Astrocyte (in vitro differentiated cells and primary cell): Measurements from ENCODE around the gene HMG20B. TPM values are rescaled to one million over a fixed set of nuclear protein-coding genes. Genes with fewer than 3 reads are reported as not detected.

Experiments used
- DNase-seq: peaks from one replicate; pipeline ENCODE4 v3.0.0-alpha.2; 2010; ENCODE audit warnings: low read depth
- FAIRE-seq: peaks from 2 replicates; lab custom pipeline; 2011; peaks lifted over from hg19 to GRCh38; lab: Jason Lieb, UNC
- H2AFZ ChIP-seq: 2 replicates; pipeline ENCODE4 v1.6.0; 2012; ENCODE audit warnings: low read depth, low read length, inconsistent platforms
- H3K27ac ChIP-seq: 2 replicates; pipeline ENCODE4 v1.5.1; 2011; ENCODE audit warnings: low read depth, low read length, inconsistent platforms
- H3K27me3 ChIP-seq: 2 replicates; pipeline ENCODE4 v1.6.0; 2011; ENCODE audit warnings: low read length, inconsistent platforms; ENCODE audit not compliant: insufficient read depth
- H3K36me3 ChIP-seq: 2 replicates; pipeline ENCODE4 v1.5.1; 2011; ENCODE audit warnings: low read length, inconsistent platforms; ENCODE audit not compliant: insufficient read depth
- H3K4me1 ChIP-seq: 2 replicates; pipeline ENCODE4 v1.5.1; 2011; ENCODE audit warnings: low read length, inconsistent platforms; ENCODE audit not compliant: insufficient read depth
- H3K4me2 ChIP-seq: 2 replicates; pipeline ENCODE4 v1.6.0; 2012; ENCODE audit warnings: low read length, inconsistent platforms
- H3K4me3 ChIP-seq: 2 replicates; pipeline ENCODE4 v1.5.1; 2011; ENCODE audit warnings: low read depth, mild to moderate bottlenecking, low read length, inconsistent platforms; ENCODE audit not compliant: insufficient read depth
- H3K79me2 ChIP-seq: 2 replicates; pipeline ENCODE4 v1.6.0; 2012; ENCODE audit warnings: mild to moderate bottlenecking, low read length, inconsistent platforms; ENCODE audit not compliant: insufficient read depth
- H3K9ac ChIP-seq: 2 replicates; pipeline ENCODE4 v1.6.0; 2012; ENCODE audit warnings: mild to moderate bottlenecking, low read length, inconsistent platforms
- H3K9me3 ChIP-seq: 2 replicates; pipeline ENCODE4 v1.5.1; 2012; ENCODE audit warnings: low read depth, mild to moderate bottlenecking, low read length, inconsistent platforms; ENCODE audit not compliant: insufficient read depth
- H4K20me1 ChIP-seq: 2 replicates; pipeline ENCODE4 v1.6.0; 2012; ENCODE audit warnings: low read length, inconsistent platforms; ENCODE audit not compliant: insufficient read depth
- H3K27ac Mint-ChIP-seq: one replicate; pipeline ENCODE4 v1.8.0; 2021; ENCODE audit warnings: mild to moderate bottlenecking, mixed read lengths; ENCODE audit not compliant: unreplicated experiment
- H3K27me3 Mint-ChIP-seq: one replicate; pipeline ENCODE4 v1.8.0; 2021; ENCODE audit warnings: low read depth, mixed read lengths; ENCODE audit not compliant: unreplicated experiment
- H3K36me3 Mint-ChIP-seq: one replicate; pipeline ENCODE4 v1.8.0; 2021; ENCODE audit warnings: low read depth, mixed read lengths; ENCODE audit not compliant: unreplicated experiment
- H3K4me1 Mint-ChIP-seq: one replicate; pipeline ENCODE4 v1.8.0; 2021; ENCODE audit warnings: low read depth, mixed read lengths; ENCODE audit not compliant: unreplicated experiment
- H3K4me3 Mint-ChIP-seq: one replicate; pipeline ENCODE4 v1.8.0; 2021; ENCODE audit warnings: mild to moderate bottlenecking, moderate library complexity, mixed read lengths; ENCODE audit not compliant: unreplicated experiment
- H3K9me3 Mint-ChIP-seq: one replicate; pipeline ENCODE4 v1.8.0; 2021; ENCODE audit warnings: mild to moderate bottlenecking, mixed read lengths; ENCODE audit not compliant: unreplicated experiment
- EZH2 ChIP-seq: IDR thresholded peaks from 2 replicates; pipeline ENCODE4 v1.6.1; 2012; ENCODE audit warnings: mild to moderate bottlenecking, low read length, inconsistent platforms; ENCODE audit not compliant: insufficient read depth
- total RNA-seq: library from RNA; stranded (reverse); gene quantifications from 2 replicates; pipeline ENCODE4 v1.2.1, GENCODE V29; 2021
- TF ChIP-seq, protein P1 (sequence below): IDR thresholded peaks from 2 replicates; pipeline ENCODE4 v1.5.1; 2011; ENCODE audit warnings: low read depth, mild to moderate bottlenecking, inconsistent platforms, low read length, moderate library complexity; ENCODE audit not compliant: insufficient read depth

The HMG20B gene
- total RNA-seq, 1 donor from 2014 or later, result 55.9 TPM

DNA sequence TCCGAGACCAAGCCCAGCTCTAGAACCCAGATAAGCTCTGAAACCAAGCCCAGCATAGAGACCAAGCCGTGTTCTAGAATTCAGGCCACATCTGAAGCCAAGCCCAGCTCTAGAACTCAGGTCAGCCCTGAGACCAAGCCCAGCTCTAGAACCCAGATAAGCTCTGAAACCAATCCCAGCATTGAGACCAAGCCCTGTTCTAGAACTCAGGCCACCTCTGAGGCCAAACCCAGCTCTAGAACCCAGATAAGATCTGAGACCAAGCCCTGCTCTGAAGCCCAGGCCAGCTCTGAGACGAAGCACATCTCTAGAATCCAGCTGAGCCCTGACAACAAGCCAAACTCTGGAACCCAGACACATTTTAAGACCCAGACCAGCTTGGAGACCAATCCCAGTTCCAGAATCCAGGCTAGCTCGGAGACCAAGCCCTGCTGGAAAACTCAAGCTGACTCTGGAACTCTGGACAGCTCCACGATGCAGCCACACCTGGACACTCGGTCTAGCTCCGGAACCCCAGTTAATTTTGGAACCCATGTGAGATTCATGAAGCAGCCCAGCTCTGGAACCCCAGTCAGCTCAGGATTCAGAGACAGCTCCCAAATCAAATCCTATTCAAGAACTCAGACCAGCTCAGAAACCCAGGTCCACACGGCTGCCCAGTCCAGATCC, 18.4 kb downstream of the HMG20B start:
- Mint-ChIP-seq H3K27ac (no peak overlapping the region), H3K9me3 (no peaks in the 10 kb centered on the region)

DNA sequence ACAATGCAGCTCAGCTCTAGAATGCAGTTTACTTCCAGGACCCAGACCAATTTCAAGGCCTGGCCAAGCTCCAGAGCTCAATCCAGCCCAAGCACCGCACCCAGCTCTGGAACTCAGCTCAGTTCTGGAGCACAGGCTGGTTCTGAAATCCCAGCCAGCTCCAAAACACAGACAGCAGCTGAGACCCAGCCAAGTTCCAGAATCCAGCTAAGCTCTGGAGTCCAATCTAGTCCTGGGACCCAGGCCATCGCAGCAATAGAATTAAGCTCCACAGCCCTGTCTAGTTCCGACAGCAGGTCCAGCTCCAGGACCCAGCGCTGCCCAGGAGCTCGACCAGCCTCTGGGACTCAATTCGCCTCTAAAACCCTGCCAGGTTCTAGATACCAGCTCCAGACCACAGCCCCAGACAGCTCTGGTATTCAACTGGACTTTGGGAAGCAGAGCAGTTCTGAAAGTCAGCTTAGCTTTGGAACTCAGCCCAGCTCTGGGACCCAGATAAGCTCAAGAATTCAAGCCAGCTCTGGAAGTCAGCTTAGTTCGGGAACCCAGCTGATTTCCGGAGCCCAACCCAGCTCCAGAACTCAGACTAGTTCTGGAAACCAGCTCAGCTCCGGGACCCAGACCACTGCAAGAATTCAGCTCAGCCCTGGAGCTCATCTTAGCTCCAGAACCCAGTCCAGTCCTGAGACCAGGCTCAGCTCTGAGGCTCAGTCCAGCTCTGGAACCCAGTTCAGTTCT, 19.3 kb downstream of the HMG20B start:
- Histone ChIP-seq H3K9ac (no peak overlapping the region), H3K27me3 (no peaks in the 10 kb centered on the region), H3K4me3 (no peak overlapping the region), H3K4me1 (no peaks in the 10 kb centered on the region), H3K27ac (no peak overlapping the region), H3K4me2 (no peak overlapping the region), H2AFZ (no peak overlapping the region), H3K36me3 (no peaks in the 10 kb centered on the region), H3K79me2 (no peaks in the 10 kb centered on the region), H3K9me3 (no peaks in the 10 kb centered on the region), H4K20me1 (no peaks in the 10 kb centered on the region)
- H3K4me1 Mint-ChIP-seq, result no peaks in the 10 kb centered on the region
- no peak for FAIRE-seq
- H3K36me3 Mint-ChIP-seq, result peaks cover 3% of the 10 kb centered on the region
- TF ChIP-seq EZH2, result no peak
- TF ChIP-seq, protein P1, sequence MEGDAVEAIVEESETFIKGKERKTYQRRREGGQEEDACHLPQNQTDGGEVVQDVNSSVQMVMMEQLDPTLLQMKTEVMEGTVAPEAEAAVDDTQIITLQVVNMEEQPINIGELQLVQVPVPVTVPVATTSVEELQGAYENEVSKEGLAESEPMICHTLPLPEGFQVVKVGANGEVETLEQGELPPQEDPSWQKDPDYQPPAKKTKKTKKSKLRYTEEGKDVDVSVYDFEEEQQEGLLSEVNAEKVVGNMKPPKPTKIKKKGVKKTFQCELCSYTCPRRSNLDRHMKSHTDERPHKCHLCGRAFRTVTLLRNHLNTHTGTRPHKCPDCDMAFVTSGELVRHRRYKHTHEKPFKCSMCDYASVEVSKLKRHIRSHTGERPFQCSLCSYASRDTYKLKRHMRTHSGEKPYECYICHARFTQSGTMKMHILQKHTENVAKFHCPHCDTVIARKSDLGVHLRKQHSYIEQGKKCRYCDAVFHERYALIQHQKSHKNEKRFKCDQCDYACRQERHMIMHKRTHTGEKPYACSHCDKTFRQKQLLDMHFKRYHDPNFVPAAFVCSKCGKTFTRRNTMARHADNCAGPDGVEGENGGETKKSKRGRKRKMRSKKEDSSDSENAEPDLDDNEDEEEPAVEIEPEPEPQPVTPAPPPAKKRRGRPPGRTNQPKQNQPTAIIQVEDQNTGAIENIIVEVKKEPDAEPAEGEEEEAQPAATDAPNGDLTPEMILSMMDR, result no peak
- H3K9me3 Mint-ChIP-seq, result no peaks in the 10 kb centered on the region
- peak overlapping the region; percentile 50 for H3K4me3 Mint-ChIP-seq
- H3K27ac Mint-ChIP-seq, result no peak overlapping the region
- H3K27me3 Mint-ChIP-seq, result peaks cover 36% of the 10 kb centered on the region
- no peak for DNase-seq

More for the DNA sequence above, 18.4 kb downstream of the HMG20B start:
- Mint-ChIP-seq H3K36me3 (peaks cover 3% of the 10 kb centered on the region), H3K4me1 (no peaks in the 10 kb centered on the region), H3K4me3 (no peak overlapping the region), H3K27me3 (peaks cover 38% of the 10 kb centered on the region)
- no peaks in the 10 kb centered on the region for H3K9me3 ChIP-seq
- FAIRE-seq (no peak), DNase-seq (no peak)
- no peaks in the 10 kb centered on the region for H3K36me3 ChIP-seq
- peaks cover 3% of the 10 kb centered on the region for H3K4me1 ChIP-seq
- no peak overlapping the region for H3K27ac ChIP-seq
- H2AFZ ChIP-seq, result no peak overlapping the region
- H3K4me2 ChIP-seq, result no peak overlapping the region
- H4K20me1 ChIP-seq, result no peaks in the 10 kb centered on the region
- no peak overlapping the region for H3K9ac ChIP-seq
- no peaks in the 10 kb centered on the region for H3K27me3 ChIP-seq
- H3K4me3 ChIP-seq, result no peak overlapping the region
- H3K79me2 ChIP-seq, result no peaks in the 10 kb centered on the region
- TF ChIP-seq EZH2, result no peak
- TF ChIP-seq, protein P1, result no peak

DNA sequence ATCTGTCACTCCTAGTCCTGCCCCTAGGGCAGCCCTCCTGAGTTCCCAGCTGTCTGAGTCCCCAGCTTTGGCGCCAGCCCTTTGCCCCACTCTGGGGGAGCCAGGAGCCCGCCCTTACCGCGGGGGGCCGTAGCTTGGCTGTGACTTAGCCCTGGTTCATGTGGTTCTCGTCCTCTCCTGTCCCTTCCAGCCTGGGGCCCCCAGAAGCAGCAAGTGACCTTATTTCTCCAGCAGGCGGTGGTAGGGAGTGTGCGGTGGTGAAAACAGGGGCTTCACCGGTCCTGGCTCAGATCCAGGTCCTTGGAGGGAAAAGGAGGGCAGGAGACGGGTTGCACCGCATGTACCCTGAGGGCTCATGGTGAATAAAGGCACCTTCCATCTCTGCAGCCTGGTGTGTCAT, 20.4 kb downstream of the HMG20B start:
- Histone ChIP-seq H4K20me1 (no peaks in the 10 kb centered on the region), H3K4me3 (no peak overlapping the region), H3K27ac (no peak overlapping the region), H3K9ac (no peak overlapping the region), H3K4me2 (no peak overlapping the region), H3K9me3 (no peaks in the 10 kb centered on the region), H3K36me3 (no peaks in the 10 kb centered on the region), H2AFZ (no peak overlapping the region), H3K27me3 (no peaks in the 10 kb centered on the region), H3K4me1 (no peaks in the 10 kb centered on the region), H3K79me2 (no peaks in the 10 kb centered on the region)
- Mint-ChIP-seq H3K4me1 (no peaks in the 10 kb centered on the region), H3K27me3 (peaks cover 36% of the 10 kb centered on the region), H3K27ac (no peak overlapping the region), H3K9me3 (no peaks in the 10 kb centered on the region), H3K36me3 (peaks cover 5% of the 10 kb centered on the region), H3K4me3 (no peak overlapping the region)
- DNase-seq, result no peak
- FAIRE-seq, result no peak
- no peak for TF ChIP-seq EZH2
- TF ChIP-seq, protein P1, result no peak
